Iris pigment epithelial cell (primary cell): ENCODE data around the gene HLA-DOB.

Experiments
- DNase-seq: peaks from one replicate; pipeline ENCODE4 v3.0.0-alpha.2; 2011; ENCODE audit warnings: low read depth

HLA-DOB gene

GRCh38 chr6:32816746-32817204 is at the start of gene HLA-DOB:
Gene HLA-DOB, minus strand, starts transcription at chr6:32817002. Its CDS starts 51 bp downstream, at chr6:32816951.
- DNase-seq, result peak; percentile 56

- DNase-seq, result no peak
These were observed 49.1 kb upstream of the HLA-DOB start for GRCh38 chr6:32865724-32866443.

- no peak for DNase-seq
These were observed 45.9 kb upstream of the HLA-DOB start for GRCh38 chr6:32862725-32863124.

GRCh38 chr6:32860674-32861073 is 43.9 kb upstream of the HLA-DOB start:
- no peak for DNase-seq

- DNase-seq, result no peak
These were observed 41.4 kb upstream of the HLA-DOB start for GRCh38 chr6:32858194-32858593.

GRCh38 chr6:32857156-32857891 is 40.5 kb upstream of the HLA-DOB start:
- no peak for DNase-seq

- DNase-seq, result no peak
These were observed 38.8 kb upstream of the HLA-DOB start for GRCh38 chr6:32855467-32856174.

- peak; percentile 58 for DNase-seq
These were observed 37.8 kb upstream of the HLA-DOB start for GRCh38 chr6:32854376-32855178.

- peak; percentile 95 for DNase-seq
These were observed 37.0 kb upstream of the HLA-DOB start, which contains the start of the genes PSMB9 and TAP1 for GRCh38 chr6:32853541-32854375. Gene PSMB9, plus strand, starts transcription at chr6:32854192. Its CDS starts 38 bp downstream, at chr6:32854230. Gene TAP1, minus strand, starts transcription at chr6:32853704. Its CDS starts 68 bp downstream, at chr6:32853636.

- peak; percentile 49 for DNase-seq
These were observed 36.2 kb upstream of the HLA-DOB start for GRCh38 chr6:32852844-32853540.

GRCh38 chr6:32852018-32852843 is 35.4 kb upstream of the HLA-DOB start:
- DNase-seq, result peak; percentile 7

GRCh38 chr6:32851025-32851424 is 34.2 kb upstream of the HLA-DOB start:
- no peak for DNase-seq

- DNase-seq, result no peak
These were observed 32.3 kb upstream of the HLA-DOB start for GRCh38 chr6:32849126-32849525.

GRCh38 chr6:32847795-32848194 is 31.0 kb upstream of the HLA-DOB start:
- DNase-seq, result no peak

GRCh38 chr6:32847004-32847403 is 30.2 kb upstream of the HLA-DOB start:
- DNase-seq, result no peak

GRCh38 chr6:32845384-32845884 is 28.6 kb upstream of the HLA-DOB start:
- DNase-seq, result no peak

- DNase-seq, result no peak
These were observed 28.1 kb upstream of the HLA-DOB start for GRCh38 chr6:32844839-32845383.

GRCh38 chr6:32843979-32844838 is 27.4 kb upstream of the HLA-DOB start, which contains the start of gene PSMB8:
Gene PSMB8, minus strand, starts transcription at chr6:32844047. Its CDS starts 51 bp downstream, at chr6:32843996.
- DNase-seq, result peak; percentile 94
